ENCODE results near the gene MYOCOS. TPM values are rescaled to one million over a fixed set of nuclear protein-coding genes. Genes with fewer than 3 reads are reported as not detected.
A peak's percentile ranks its signal among the peaks of the same experiment; 100 is the strongest.

The MYOCOS gene
- total RNA-seq, 4 donors from 2014 or later, result not detected

DNA sequence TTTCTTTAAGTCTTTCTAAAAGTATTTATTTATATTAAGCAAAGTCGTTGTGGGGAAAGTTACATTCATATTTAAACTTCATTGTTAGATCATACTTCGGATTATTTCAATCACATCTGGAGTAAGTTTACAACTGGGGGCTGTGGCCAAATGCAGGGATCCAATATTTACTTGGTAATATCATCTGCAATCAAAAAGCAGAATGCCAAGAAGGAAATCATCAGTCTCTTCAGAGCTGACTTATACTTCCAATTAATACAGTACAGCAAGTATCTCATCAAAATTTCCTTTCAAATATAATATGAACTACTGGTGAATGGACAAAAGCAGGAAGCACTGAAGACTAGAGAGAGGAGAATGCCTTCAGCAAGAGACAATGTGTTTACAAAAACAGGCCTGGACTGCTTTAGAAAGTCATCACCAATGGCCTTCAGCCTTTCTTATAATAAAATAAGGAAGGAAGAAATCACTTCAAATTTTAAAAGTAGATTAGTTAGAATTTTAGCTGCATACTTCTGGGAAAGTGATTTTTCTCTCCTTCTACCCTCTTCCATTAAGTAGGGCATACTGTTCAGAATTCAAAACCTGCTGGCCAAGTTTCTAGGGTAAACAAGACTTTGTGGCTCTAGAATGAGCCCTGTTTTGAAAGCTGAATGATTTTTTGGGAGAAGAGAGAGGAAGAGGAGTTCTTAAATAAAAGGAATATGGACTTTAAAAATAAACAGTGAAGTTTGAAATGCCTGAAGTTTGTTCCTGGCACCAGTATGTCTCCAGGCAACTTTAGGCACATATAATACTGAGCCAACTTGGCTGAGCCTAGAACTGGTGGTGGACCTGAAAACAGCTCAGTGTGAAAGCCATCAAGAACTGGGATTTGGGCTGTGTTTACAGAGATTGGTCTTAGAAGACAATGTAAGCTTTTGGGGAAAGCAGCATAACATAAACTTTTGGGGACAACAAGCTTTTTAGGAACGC, 52.7 kb downstream of the MYOCOS start:
- no peaks in the 10 kb centered on the region for H3K4me1 ChIP-seq
- H3K4me3 ChIP-seq, result no peak overlapping the region
- peak overlapping the region in 1 of 4 donors; percentile 29 for H3K27ac ChIP-seq
- no peaks in the 10 kb centered on the region for H3K36me3 ChIP-seq
- TF ChIP-seq POLR2A (IDR thresholded peaks at IDR 0.05), result no peak
- TF ChIP-seq, protein P1, sequence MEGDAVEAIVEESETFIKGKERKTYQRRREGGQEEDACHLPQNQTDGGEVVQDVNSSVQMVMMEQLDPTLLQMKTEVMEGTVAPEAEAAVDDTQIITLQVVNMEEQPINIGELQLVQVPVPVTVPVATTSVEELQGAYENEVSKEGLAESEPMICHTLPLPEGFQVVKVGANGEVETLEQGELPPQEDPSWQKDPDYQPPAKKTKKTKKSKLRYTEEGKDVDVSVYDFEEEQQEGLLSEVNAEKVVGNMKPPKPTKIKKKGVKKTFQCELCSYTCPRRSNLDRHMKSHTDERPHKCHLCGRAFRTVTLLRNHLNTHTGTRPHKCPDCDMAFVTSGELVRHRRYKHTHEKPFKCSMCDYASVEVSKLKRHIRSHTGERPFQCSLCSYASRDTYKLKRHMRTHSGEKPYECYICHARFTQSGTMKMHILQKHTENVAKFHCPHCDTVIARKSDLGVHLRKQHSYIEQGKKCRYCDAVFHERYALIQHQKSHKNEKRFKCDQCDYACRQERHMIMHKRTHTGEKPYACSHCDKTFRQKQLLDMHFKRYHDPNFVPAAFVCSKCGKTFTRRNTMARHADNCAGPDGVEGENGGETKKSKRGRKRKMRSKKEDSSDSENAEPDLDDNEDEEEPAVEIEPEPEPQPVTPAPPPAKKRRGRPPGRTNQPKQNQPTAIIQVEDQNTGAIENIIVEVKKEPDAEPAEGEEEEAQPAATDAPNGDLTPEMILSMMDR (IDR thresholded peaks at IDR 0.05), result no peak
- H3K27me3 ChIP-seq, result no peaks in the 10 kb centered on the region
- H3K9me3 ChIP-seq, result no peaks in the 10 kb centered on the region
- no peak for DNase-seq

Other genes with a start within 250 kb of the MYOCOS start
- gene PRRC2C, start 136.7 kb upstream of the MYOCOS start, total RNA-seq, result 100 to 1,000 TPM in 3 of 4 donors, 10 to 100 TPM in 1; 94.4 to 233 (median 125) TPM
- gene MYOC, start 30.4 kb downstream of the MYOCOS start, total RNA-seq, result 1 to 10 TPM in 3 of 4 donors, not detected in 1; 1.2 to 3.3 (median 1.5) TPM
- gene VAMP4, start 119.8 kb downstream of the MYOCOS start, total RNA-seq, result 10 to 100 TPM in 2 of 4 donors, 1 to 10 TPM in 2; 8.0 to 12.1 (median 10.3) TPM
- 10 to 100 TPM; 19.2 to 38.0 (median 28.3) TPM for gene METTL13, start 159.4 kb downstream of the MYOCOS start, total RNA-seq
- gene DNM3, start 219.3 kb downstream of the MYOCOS start, total RNA-seq, result 10 to 100 TPM in 1 of 4 donors, 1 to 10 TPM in 3; 1.4 to 11.6 (median 2.0) TPM